H9 (cell line): ENCODE results near the gene ARFGEF3. TPM values are rescaled to one million over a fixed set of nuclear protein-coding genes. Genes with fewer than 3 reads are reported as not detected.

ENCODE experiments used
- DNase-seq: peaks from one replicate; pipeline ENCODE4 v3.0.0-alpha.2; 2017
- H2AFZ ChIP-seq: one replicate; pipeline ENCODE4 v1.6.1; 2013; ENCODE audit warnings: mild to moderate bottlenecking, low read length, control low read depth, moderate library complexity
- H2AK5ac ChIP-seq: 2 replicates; pipeline ENCODE4 v1.6.1; 2013; ENCODE audit warnings: low read length, control low read depth, mixed read lengths; ENCODE audit not compliant: insufficient read length
- H2BK120ac ChIP-seq: one replicate; pipeline ENCODE4 v1.6.1; 2013; ENCODE audit warnings: low read depth, mild to moderate bottlenecking, low read length, control low read depth, inconsistent platforms; ENCODE audit not compliant: poor library complexity, severe bottlenecking
- H2BK12ac ChIP-seq: 2 replicates; pipeline ENCODE4 v1.6.1; 2013; ENCODE audit warnings: low read length, control low read depth, mixed read lengths, low read depth; ENCODE audit not compliant: insufficient read length
- H2BK15ac ChIP-seq: 2 replicates; pipeline ENCODE4 v1.6.1; 2013; ENCODE audit warnings: low read depth, low read length, control low read depth
- H2BK20ac ChIP-seq: one replicate; pipeline ENCODE4 v1.6.1; 2013; ENCODE audit warnings: low read depth, mild to moderate bottlenecking, low read length, control low read depth, inconsistent platforms; ENCODE audit not compliant: poor library complexity, severe bottlenecking
- H2BK5ac ChIP-seq: 2 replicates; pipeline ENCODE4 v1.6.1; 2013; ENCODE audit warnings: low read length, control low read depth, mixed read lengths; ENCODE audit not compliant: insufficient read length
- H3K14ac ChIP-seq: 2 replicates; pipeline ENCODE4 v1.6.1; 2013; ENCODE audit warnings: low read length, control low read depth; ENCODE audit not compliant: insufficient read depth
- H3K18ac ChIP-seq: 2 replicates; pipeline ENCODE4 v1.6.1; 2013; ENCODE audit warnings: low read depth, mild to moderate bottlenecking, mixed read lengths, low read length, control low read depth; ENCODE audit not compliant: insufficient read length
- H3K23ac ChIP-seq: 2 replicates; pipeline ENCODE4 v1.6.1; 2013; ENCODE audit warnings: low read length, control low read depth, mixed read lengths, low read depth; ENCODE audit not compliant: insufficient read length
- H3K23me2 ChIP-seq: 2 replicates; pipeline ENCODE4 v1.6.1; 2013; ENCODE audit warnings: low read depth, mild to moderate bottlenecking, mixed read lengths, low read length, control low read depth; ENCODE audit not compliant: insufficient read length, poor library complexity, severe bottlenecking
- H3K27ac ChIP-seq: 2 replicates; pipeline ENCODE4 v1.5.1; 2013; ENCODE audit warnings: low read length, control low read depth, mixed read lengths, low read depth; ENCODE audit not compliant: insufficient read length
- H3K27me3 ChIP-seq: 2 replicates; pipeline ENCODE4 v1.6.1; 2013; ENCODE audit warnings: low read length, control low read depth, inconsistent platforms; ENCODE audit not compliant: insufficient read depth
- H3K4ac ChIP-seq: 2 replicates; pipeline ENCODE4 v1.6.1; 2013; ENCODE audit warnings: low read depth, mild to moderate bottlenecking, control low read depth, inconsistent platforms, low read length, moderate library complexity
- H3K4me1 ChIP-seq: 2 replicates; pipeline ENCODE4 v1.6.1; 2013; ENCODE audit warnings: low read length, control low read depth, inconsistent platforms; ENCODE audit not compliant: insufficient read depth
- H3K4me2 ChIP-seq: 2 replicates; pipeline ENCODE4 v1.6.1; 2013; ENCODE audit warnings: low read length, control low read depth, mixed read lengths; ENCODE audit not compliant: insufficient read length, insufficient read depth
- H3K56ac ChIP-seq: 2 replicates; pipeline ENCODE4 v1.6.1; 2013; ENCODE audit warnings: low read depth, mild to moderate bottlenecking, mixed read lengths, low read length, control low read depth; ENCODE audit not compliant: insufficient read length
- H3K79me1 ChIP-seq: 2 replicates; pipeline ENCODE4 v1.6.1; 2013; ENCODE audit warnings: low read depth, mild to moderate bottlenecking, moderate library complexity, low read length, control low read depth, inconsistent platforms; ENCODE audit not compliant: insufficient read depth, poor library complexity, severe bottlenecking
- H3K79me2 ChIP-seq: 2 replicates; pipeline ENCODE4 v1.6.1; 2013; ENCODE audit warnings: low read length, control low read depth, inconsistent platforms; ENCODE audit not compliant: insufficient read depth
- H3K9ac ChIP-seq: 2 replicates; pipeline ENCODE4 v1.6.1; 2013; ENCODE audit warnings: low read length, control low read depth, mixed read lengths; ENCODE audit not compliant: insufficient read length; ENCODE audit errors: extremely low read depth
- H3K9me3 ChIP-seq: one replicate; pipeline ENCODE4 v1.6.1; 2013; ENCODE audit warnings: low read depth, low read length, inconsistent platforms; ENCODE audit not compliant: control insufficient read depth
- H3T11ph ChIP-seq: one replicate; pipeline ENCODE4 v1.6.1; 2013; ENCODE audit warnings: mild to moderate bottlenecking, low read length, control low read depth, inconsistent platforms
- H4K20me1 ChIP-seq: one replicate; pipeline ENCODE4 v1.6.1; 2013; ENCODE audit not compliant: control insufficient read depth, insufficient read length, insufficient read depth
- H4K5ac ChIP-seq: 2 replicates; pipeline ENCODE4 v1.6.1; 2013; ENCODE audit warnings: low read depth, mild to moderate bottlenecking, mixed read lengths, low read length, control low read depth; ENCODE audit not compliant: insufficient read length
- H4K8ac ChIP-seq: replicated peaks from 2 replicates; pipeline ENCODE4 v1.6.1; 2013; ENCODE audit warnings: low read length, control low read depth, mixed read lengths, low read depth; ENCODE audit not compliant: insufficient read length
- H4K91ac ChIP-seq: 2 replicates; pipeline ENCODE4 v1.6.1; 2013; ENCODE audit warnings: low read depth, mild to moderate bottlenecking, moderate library complexity, mixed read lengths, low read length, control low read depth; ENCODE audit not compliant: insufficient read length
- H3K27ac Mint-ChIP-seq, 3 experiments: 2 replicates in 2 of 3; 3 replicates in 1 of 3; pipeline ENCODE4 v1.8.0; 2020 to 2021; ENCODE audit warnings: mixed read lengths in 3 of 3, mild to moderate bottlenecking in 1 of 3, moderate library complexity in 1 of 3
- H3K27me3 Mint-ChIP-seq: 2 replicates; pipeline ENCODE4 v1.8.0; 2021; ENCODE audit warnings: low read depth, mild to moderate bottlenecking, moderate library complexity, mixed read lengths
- H3K36me3 Mint-ChIP-seq, 3 experiments: 2 replicates in 2 of 3; 3 replicates in 1 of 3; pipeline ENCODE4 v1.8.0; 2020 to 2021; ENCODE audit warnings: low read depth in 3 of 3, mixed read lengths in 3 of 3; ENCODE audit not compliant: insufficient read depth in 1 of 3
- H3K4me1 Mint-ChIP-seq, 2 experiments: 2 replicates each; pipeline ENCODE4 v1.8.0; 2020; ENCODE audit warnings: mixed read lengths in 2 of 2
- H3K4me3 Mint-ChIP-seq, 2 experiments: 2 replicates in 1 of 2; 3 replicates in 1 of 2; pipeline ENCODE4 v1.8.0; 2020 to 2021; ENCODE audit warnings: mild to moderate bottlenecking in 2 of 2, mixed read lengths in 2 of 2, moderate library complexity in 1 of 2
- H3K9me3 Mint-ChIP-seq, 2 experiments: 2 replicates in 1 of 2; 3 replicates in 1 of 2; pipeline ENCODE4 v1.8.0; 2020; ENCODE audit warnings: mild to moderate bottlenecking in 2 of 2, mixed read lengths in 2 of 2, moderate library complexity in 1 of 2
- CTCF ChIP-seq: fragments of 200-600 bp; sonication (generic); conservative IDR thresholded peaks from 3 replicates; pipeline ENCODE4 v1.8.0; 2021; ENCODE audit warnings: antibody characterized with exemption, mild to moderate bottlenecking
- WGBS: extraction: QIAGEN DNeasy Blood & Tissue Kit; methylation state at CpG from one replicate; pipeline ENCODE4 v1.1.7; 2013; ENCODE audit warnings: missing lambda C conversion rate, low lambda C conversion rate, mixed read lengths; ENCODE audit not compliant: insufficient read length; ENCODE audit errors: extremely low coverage; 5-methylcytosine and 5-hydroxymethylcytosine counted together
- total RNA-seq: library from RNA; stranded (reverse); gene quantifications from 2 replicates; pipeline ENCODE4 v1.2.1, GENCODE V29; 2021

Gene ARFGEF3
- total RNA-seq, 1 experiment from 2014 or later = 13.7 TPM

- TF ChIP-seq CTCF = no peak
- Histone ChIP-seq H3K14ac (no peak overlapping the region), H2BK20ac (no peak overlapping the region), H2BK5ac (no peak overlapping the region), H2BK120ac (no peak overlapping the region), H2AFZ (no peak overlapping the region), H3K4me2 (no peak overlapping the region), H3K27ac (no peak overlapping the region), H2BK15ac (no peak overlapping the region), H4K8ac (no peak overlapping the region), H3K23ac (no peak overlapping the region), H4K91ac (no peak overlapping the region), H2AK5ac (no peak overlapping the region), H3T11ph (no peak overlapping the region), H3K9ac (no peak overlapping the region), H4K5ac (no peak overlapping the region), H3K4me1 (peaks cover 5% of the 10 kb centered on the region; the same call in 1 of the 2 replicates), H3K4ac (no peak overlapping the region), H2BK12ac (no peak overlapping the region), H3K56ac (no peak overlapping the region), H3K9me3 (no peaks in the 10 kb centered on the region), H4K20me1 (no peaks in the 10 kb centered on the region), H3K27me3 (no peaks in the 10 kb centered on the region; the same call in 1 of the 2 replicates), H3K79me2 (no peaks in the 10 kb centered on the region), H3K18ac (no peak overlapping the region), H3K79me1 (no peaks in the 10 kb centered on the region), H3K23me2 (no peaks in the 10 kb centered on the region)
- H3K4me1 Mint-ChIP-seq = peaks cover 9% of the 10 kb centered on the region in 2 experiments; a peak in 3 of 4 replicates
- no peaks in the 10 kb centered on the region for H3K9me3 Mint-ChIP-seq
- whole genome bisulfite sequencing = no CpG with 5 or more reads among the region's 1 CpG
- H3K27me3 Mint-ChIP-seq = no peaks in the 10 kb centered on the region
- H3K4me3 Mint-ChIP-seq = no peak overlapping the region
- no peaks in the 10 kb centered on the region for H3K36me3 Mint-ChIP-seq
- DNase-seq = no peak
- no peak overlapping the region for H3K27ac Mint-ChIP-seq
Measured at GRCh38 chr6:138235205-138235604, 73.5 kb downstream of the ARFGEF3 start.
